Measurements from ENCODE around the gene SULT1E1. TPM values are rescaled to one million over a fixed set of nuclear protein-coding genes. Genes with fewer than 3 reads are reported as not detected.

Gene SULT1E1
- total RNA-seq, 1 donor from 2014 or later: not detected

GRCh38 chr4:69878250-69878649 lies 18.3 kb upstream of the SULT1E1 start:
- H3K27ac Mint-ChIP-seq: no peak overlapping the region
- H3K36me3 ChIP-seq: no peaks in the 10 kb centered on the region

DNA sequence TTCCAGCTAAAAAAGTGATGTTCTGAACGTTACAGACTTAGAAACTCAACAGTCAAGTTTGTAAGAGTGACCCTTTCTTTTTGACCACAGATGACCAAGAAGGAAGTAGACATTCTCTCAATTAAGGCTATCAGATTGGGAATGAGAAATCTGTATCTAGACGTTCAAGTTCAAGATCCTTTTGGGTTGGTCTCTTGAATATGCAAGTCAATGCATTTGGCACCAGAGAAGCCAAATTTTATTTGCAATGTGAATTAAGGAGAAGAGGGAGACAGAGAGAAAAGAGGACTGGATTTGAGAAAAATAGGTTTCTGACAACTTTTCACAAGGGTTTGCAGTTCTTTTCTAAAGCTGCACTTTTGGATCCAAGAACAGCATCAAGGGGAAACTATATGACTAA lies 17.5 kb upstream of the SULT1E1 start:
- no peaks in the 10 kb centered on the region for H3K4me1 Mint-ChIP-seq
- no peaks in the 10 kb centered on the region for H3K9me3 Mint-ChIP-seq
- Histone ChIP-seq H4K20me1 (ENCODE audit: low read depth) (no peaks in the 10 kb centered on the region), H3K27me3 (no peaks in the 10 kb centered on the region), H2AFZ (replicated peaks) (no peak overlapping the region), H3K27ac (no peak overlapping the region), H3K36me3 (no peaks in the 10 kb centered on the region), H3K4me1 (no peaks in the 10 kb centered on the region), H3F3A (ENCODE audit: low read depth) (no peaks in the 10 kb centered on the region), H3K4me2 (no peak overlapping the region), H3K9ac (no peak overlapping the region), H3K4me3 (no peak overlapping the region), H3K9me3 (ENCODE audit: low read depth) (no peaks in the 10 kb centered on the region), H3K79me2 (ENCODE audit: low read depth) (no peaks in the 10 kb centered on the region)
- no peak overlapping the region for H3K27ac Mint-ChIP-seq
- H3K27me3 Mint-ChIP-seq (ENCODE audit: insufficient read depth, low read depth): peaks cover 2% of the 10 kb centered on the region
- H3K4me3 Mint-ChIP-seq: no peak overlapping the region
- TF ChIP-seq CTCF (IDR thresholded peaks at IDR 0.05) (no peak), EZH2phosphoT487 (IDR thresholded peaks at IDR 0.05) (no peak), EZH2 (IDR thresholded peaks at IDR 0.05) (no peak)
- no peaks in the 10 kb centered on the region for H3K36me3 Mint-ChIP-seq
- DNase-seq (ENCODE audit: low spot score): no peak

More at GRCh38 chr4:69878250-69878649, 18.3 kb upstream of the SULT1E1 start:
- Histone ChIP-seq H3K4me3 (no peak overlapping the region), H3K27ac (no peak overlapping the region), H2AFZ (replicated peaks) (no peak overlapping the region), H3K4me1 (no peaks in the 10 kb centered on the region), H3K27me3 (no peaks in the 10 kb centered on the region), H3K79me2 (ENCODE audit: low read depth) (no peaks in the 10 kb centered on the region), H4K20me1 (ENCODE audit: low read depth) (no peaks in the 10 kb centered on the region), H3F3A (ENCODE audit: low read depth) (no peaks in the 10 kb centered on the region), H3K4me2 (no peak overlapping the region), H3K9me3 (ENCODE audit: low read depth) (no peaks in the 10 kb centered on the region), H3K9ac (no peak overlapping the region)
- peaks cover 2% of the 10 kb centered on the region for H3K27me3 Mint-ChIP-seq (ENCODE audit: insufficient read depth, low read depth)
- H3K9me3 Mint-ChIP-seq: peaks cover under 1% of the 10 kb centered on the region
- H3K4me1 Mint-ChIP-seq: no peaks in the 10 kb centered on the region
- DNase-seq (ENCODE audit: low spot score): no peak
- TF ChIP-seq CTCF (IDR thresholded peaks at IDR 0.05) (no peak), EZH2 (IDR thresholded peaks at IDR 0.05) (no peak), EZH2phosphoT487 (IDR thresholded peaks at IDR 0.05) (no peak)
- H3K4me3 Mint-ChIP-seq: no peak overlapping the region
- no peaks in the 10 kb centered on the region for H3K36me3 Mint-ChIP-seq

- Histone ChIP-seq H3K79me2 (ENCODE audit: low read depth) (no peaks in the 10 kb centered on the region), H4K20me1 (ENCODE audit: low read depth) (no peaks in the 10 kb centered on the region), H2AFZ (replicated peaks) (no peak overlapping the region), H3K4me1 (no peaks in the 10 kb centered on the region), H3K4me3 (no peak overlapping the region), H3K27me3 (no peaks in the 10 kb centered on the region), H3K9ac (no peak overlapping the region), H3K36me3 (no peaks in the 10 kb centered on the region), H3K9me3 (ENCODE audit: low read depth) (no peaks in the 10 kb centered on the region), H3K27ac (no peak overlapping the region), H3F3A (ENCODE audit: low read depth) (no peaks in the 10 kb centered on the region), H3K4me2 (no peak overlapping the region)
- no peak overlapping the region for H3K4me3 Mint-ChIP-seq
- DNase-seq (ENCODE audit: low spot score): no peak
- no peaks in the 10 kb centered on the region for H3K4me1 Mint-ChIP-seq
- no peak overlapping the region for H3K27ac Mint-ChIP-seq
- H3K36me3 Mint-ChIP-seq: no peaks in the 10 kb centered on the region
- TF ChIP-seq CTCF (IDR thresholded peaks at IDR 0.05) (no peak), EZH2phosphoT487 (IDR thresholded peaks at IDR 0.05) (no peak)
- H3K9me3 Mint-ChIP-seq: peaks cover 4% of the 10 kb centered on the region
- peaks cover 2% of the 10 kb centered on the region for H3K27me3 Mint-ChIP-seq (ENCODE audit: insufficient read depth, low read depth)
Observed at GRCh38 chr4:69876071-69876470, 16.1 kb upstream of the SULT1E1 start.
